ENCODE measurements around the gene BPHL. TPM values are rescaled to one million over a fixed set of nuclear protein-coding genes. Genes with fewer than 3 reads are reported as not detected.
A peak's percentile ranks its signal among the peaks of the same experiment; 100 is the strongest.

Gene BPHL
- polyA plus RNA-seq, 2 of the 4 experiments (the other 2 are of a cell fraction): 16.5 to 25.5 TPM

- no peak for TF ChIP-seq CEBPB (IDR thresholded peaks at IDR 0.05)
- no peak for TF ChIP-seq CBX8 (IDR thresholded peaks at IDR 0.05)
- no peak for TF ChIP-seq BHLHE40 (IDR thresholded peaks at IDR 0.05; ENCODE audit: low read depth, low read length)
- no peak for TF ChIP-seq HEYL (CRISPR knock-in tag; IDR thresholded peaks at IDR 0.05)
- TF ChIP-seq USF2 (IDR thresholded peaks at IDR 0.05): no peak
- peak; percentile 50 for TF ChIP-seq POLR2A (IDR thresholded peaks at IDR 0.05; ENCODE audit: low read length)
- TF ChIP-seq JUNB (IDR thresholded peaks at IDR 0.05): no peak
- no peak for TF ChIP-seq REST (IDR thresholded peaks at IDR 0.05)
- TF ChIP-seq HDAC2 (IDR thresholded peaks at IDR 0.05): no peak
- peak; percentile 36 to 74; a peak in 3 of 5 replicates for TF ChIP-seq JUN (IDR thresholded peaks at IDR 0.05)
- TF ChIP-seq RNF2 (IDR thresholded peaks at IDR 0.05; ENCODE audit: borderline replicate concordance, low read depth): no peak; the same call in 1 of the 2 replicates
- no peak for TF ChIP-seq FOSB (CRISPR knock-in tag; IDR thresholded peaks at IDR 0.05)
- no peak for TF ChIP-seq RCOR1 (IDR thresholded peaks at IDR 0.05; ENCODE audit: low read depth, low read length)
- TF ChIP-seq GATA3 (IDR thresholded peaks at IDR 0.05; ENCODE audit: borderline replicate concordance): peak; percentile 8; the same call in 1 of the 2 replicates
- no peak for TF ChIP-seq HOXB5 (CRISPR knock-in tag; IDR thresholded peaks at IDR 0.05)
- no peak for TF ChIP-seq TFCP2L1 (CRISPR knock-in tag; IDR thresholded peaks at IDR 0.05)
- no peak for TF ChIP-seq KDM1A (IDR thresholded peaks at IDR 0.05; ENCODE audit: low read depth)
- 0 out of 2 replicates have a peak, but pooled peaks have one; percentile 67 for TF ChIP-seq MAX (IDR thresholded peaks at IDR 0.05)
- TF ChIP-seq MYC (IDR thresholded peaks at IDR 0.05; ENCODE audit: borderline replicate concordance, low read length): no peak
- no peak for TF ChIP-seq ESRRA (IDR thresholded peaks at IDR 0.05; ENCODE audit: borderline replicate concordance, low read length)
- peak; percentile 61; the same call in 1 of the 2 replicates for TF ChIP-seq E2F6 (IDR thresholded peaks at IDR 0.05; ENCODE audit: borderline replicate concordance, low read depth)
- TF ChIP-seq KDM5A (IDR thresholded peaks at IDR 0.05): no peak
- peak; percentile 57; the same call in 1 of the 3 replicates for TF ChIP-seq BCL3 (IDR thresholded peaks at IDR 0.05)
- TF ChIP-seq HOXA7 (CRISPR knock-in tag; IDR thresholded peaks at IDR 0.05): 0 out of 2 replicates have a peak, but pooled peaks have one; percentile 32
- TF ChIP-seq POLR2AphosphoS2 (conservative IDR thresholded peaks at IDR 0.05; ENCODE audit: low read length): no peak
- no peak for TF ChIP-seq CBX2 (IDR thresholded peaks at IDR 0.05; ENCODE audit: borderline replicate concordance, low read depth)
- no peak for TF ChIP-seq ZFP36 (IDR thresholded peaks at IDR 0.05; ENCODE audit: borderline replicate concordance, partially characterized antibody)
- TF ChIP-seq PHF8 (IDR thresholded peaks at IDR 0.05; ENCODE audit: borderline replicate concordance, low read depth): peak; percentile 40; the same call in 1 of the 2 replicates
- FAIRE-seq (no peak), DNase-seq (ENCODE audit: low read depth in 1 of 2, low spot score in 1 of 2) (peak; percentile 55 to 77), ATAC-seq (peak; percentile 88 to 90)
- POLR2A ChIA-PET: interaction anchor here (0.7 to 1.8 kb wide), 9 partner anchors 9 to 1175 kb away, joined by 3 to 16 read pairs (median 4); partner anchors contain the start of genes PSMG4 and RIPK1
- Histone ChIP-seq H3K9me3 (no peaks in the 10 kb centered on the region), H3K4me1 (peaks cover 37% of the 10 kb centered on the region), H3K4me2 (peak overlapping the region; percentile 72), H3K4me3 (peak overlapping the region; percentile 65), H3K27ac (peak overlapping the region; percentile 95 to 100)
- no CpG with 5 or more reads among the region's 74 CpGs for WGBS (ENCODE audit: missing lambda C conversion rate)
- CTCF ChIA-PET: interaction anchor here (0.9 to 1.7 kb wide), 12 partner anchors 9 to 95 kb away, joined by 3 to 7 read pairs (median 4); no protein-coding TSS in a partner anchor
Measured at GRCh38 chr6:3162565-3163247, 44.2 kb downstream of the BPHL start.

Data from A549 (cell line).